SIG-M5 (cell line): ENCODE data around the gene SMAD3.
"Not testable (repeated sequence)": the region's sequence is repeated elsewhere in the genome, so short reads cannot be mapped to it uniquely, and the experiment has no call there.

ENCODE experiments used
- DNase-seq: peaks from one replicate; lab custom pipeline; 2025; lab: John Stamatoyannopoulos, UW

Gene SMAD3

GRCh38 chr15:67065531-67066005 is at the start of gene SMAD3:
Gene SMAD3 (plus strand): TSS chr15:67065602. CDS start chr15:67066155, 553 bp downstream.
- no peak for DNase-seq

GRCh38 chr15:67017311-67017710 is 48.1 kb upstream of the SMAD3 start:
- DNase-seq, result no peak

GRCh38 chr15:67018026-67018425 is 47.4 kb upstream of the SMAD3 start:
- no peak for DNase-seq

- DNase-seq, result no peak
Observed at GRCh38 chr15:67018441-67018840, 47.0 kb upstream of the SMAD3 start.

- no peak for DNase-seq
Observed at GRCh38 chr15:67019069-67019468, 46.3 kb upstream of the SMAD3 start.

- no peak for DNase-seq
Observed at GRCh38 chr15:67019884-67020520, 45.4 kb upstream of the SMAD3 start.

- not testable (repeated sequence) for DNase-seq
Observed at GRCh38 chr15:67020668-67021067, 44.7 kb upstream of the SMAD3 start.

GRCh38 chr15:67021455-67021854 is 43.9 kb upstream of the SMAD3 start:
- no peak for DNase-seq

- DNase-seq, result no peak
Observed at GRCh38 chr15:67022587-67023105, 42.8 kb upstream of the SMAD3 start.

- DNase-seq, result no peak
Observed at GRCh38 chr15:67023517-67024313, 41.7 kb upstream of the SMAD3 start.

- DNase-seq, result peak; percentile 78
Observed at GRCh38 chr15:67024314-67024997, 40.9 kb upstream of the SMAD3 start.

- no peak for DNase-seq
Observed at GRCh38 chr15:67024998-67025368, 40.4 kb upstream of the SMAD3 start.

GRCh38 chr15:67025719-67026609 is 39.4 kb upstream of the SMAD3 start:
- no peak for DNase-seq

GRCh38 chr15:67026610-67026967 is 38.8 kb upstream of the SMAD3 start:
- no peak for DNase-seq

- DNase-seq, result not testable (repeated sequence)
Observed at GRCh38 chr15:67028440-67028839, 37.0 kb upstream of the SMAD3 start.

GRCh38 chr15:67030036-67030762 is 35.2 kb upstream of the SMAD3 start:
- no peak for DNase-seq

- DNase-seq, result no peak
Observed at GRCh38 chr15:67031331-67031730, 34.1 kb upstream of the SMAD3 start.

- no peak for DNase-seq
Observed at GRCh38 chr15:67032608-67033007, 32.8 kb upstream of the SMAD3 start.

- DNase-seq, result no peak
Observed at GRCh38 chr15:67033012-67033411, 32.4 kb upstream of the SMAD3 start.

- no peak for DNase-seq
Observed at GRCh38 chr15:67033571-67034044, 31.8 kb upstream of the SMAD3 start.

- DNase-seq, result no peak
Observed at GRCh38 chr15:67035886-67036285, 29.5 kb upstream of the SMAD3 start.
